GM18526 (cell line): ENCODE measurements around the gene MAP3K12.

Experiments used
- POLR2A ChIP-seq: IDR thresholded peaks from 3 replicates; pipeline ENCODE4 v1.6.1; 2011; ENCODE audit not compliant: insufficient read length; ENCODE audit errors: extremely low read depth

The MAP3K12 gene

DNA sequence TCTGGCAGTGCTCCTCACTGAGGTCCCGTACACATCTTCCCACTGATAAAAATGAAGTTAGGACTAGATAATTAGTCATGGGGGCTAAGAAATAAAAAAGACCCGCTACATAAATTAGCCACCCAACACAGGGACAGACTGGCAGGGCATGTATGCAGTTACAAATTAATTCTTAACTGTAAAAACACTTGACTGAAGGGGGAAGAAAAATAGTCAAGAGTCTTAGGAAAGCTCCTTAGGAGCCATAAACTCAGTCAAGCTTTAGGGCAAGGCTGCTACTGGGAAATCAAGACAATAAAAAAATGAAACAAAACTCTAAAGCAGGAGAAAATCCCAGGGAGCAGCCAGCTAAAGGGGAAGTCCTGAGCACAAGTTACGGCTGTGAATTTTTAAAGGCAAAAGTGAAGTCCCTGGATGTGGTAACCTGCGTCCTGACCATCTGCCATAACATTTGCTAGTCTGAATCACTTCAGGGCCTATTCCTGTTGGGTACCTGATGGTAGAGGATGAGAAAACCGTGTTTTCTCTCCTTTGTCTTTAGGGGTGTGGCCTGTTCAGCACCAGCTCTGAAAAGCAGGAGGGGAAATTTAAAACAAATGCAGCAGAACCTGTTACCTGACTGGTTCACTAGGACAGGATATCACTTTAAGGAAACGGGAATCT is 15.5 kb upstream of the MAP3K12 start:
- TF ChIP-seq POLR2A: no peak

- TF ChIP-seq POLR2A: no peak
These were observed 14.6 kb upstream of the MAP3K12 start for GRCh38 chr12:53513712-53514410.

DNA sequence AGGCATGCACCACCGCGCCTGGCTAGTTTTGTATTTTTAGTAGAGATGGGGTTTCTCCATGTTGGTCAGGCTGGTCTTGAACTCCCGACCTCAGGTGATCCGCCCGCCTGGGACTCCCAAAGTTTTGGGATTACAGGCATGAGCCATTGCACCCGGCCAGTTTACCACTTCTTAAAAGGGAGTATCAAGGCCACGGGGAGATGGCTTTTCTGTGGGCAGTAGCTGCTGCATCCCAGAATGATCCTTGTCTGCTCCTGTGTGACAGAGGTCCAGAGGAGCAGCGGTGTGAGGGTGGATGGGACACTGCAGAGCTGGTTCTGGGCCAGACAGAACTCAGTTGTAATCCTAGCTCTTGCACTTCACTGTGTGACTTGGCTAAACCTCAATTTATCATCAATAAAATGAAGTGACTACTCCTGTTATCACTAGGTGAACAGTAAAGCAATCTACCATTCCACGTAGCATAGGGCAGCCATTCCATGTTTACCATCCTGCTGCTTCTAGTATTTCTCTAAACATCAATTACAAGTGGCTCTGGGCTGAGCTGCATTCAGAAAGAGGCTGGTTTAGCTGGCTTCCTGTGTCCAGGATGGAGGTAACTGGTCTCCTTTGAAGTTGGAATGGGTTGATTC is 11.0 kb upstream of the MAP3K12 start:
- no peak for TF ChIP-seq POLR2A

DNA sequence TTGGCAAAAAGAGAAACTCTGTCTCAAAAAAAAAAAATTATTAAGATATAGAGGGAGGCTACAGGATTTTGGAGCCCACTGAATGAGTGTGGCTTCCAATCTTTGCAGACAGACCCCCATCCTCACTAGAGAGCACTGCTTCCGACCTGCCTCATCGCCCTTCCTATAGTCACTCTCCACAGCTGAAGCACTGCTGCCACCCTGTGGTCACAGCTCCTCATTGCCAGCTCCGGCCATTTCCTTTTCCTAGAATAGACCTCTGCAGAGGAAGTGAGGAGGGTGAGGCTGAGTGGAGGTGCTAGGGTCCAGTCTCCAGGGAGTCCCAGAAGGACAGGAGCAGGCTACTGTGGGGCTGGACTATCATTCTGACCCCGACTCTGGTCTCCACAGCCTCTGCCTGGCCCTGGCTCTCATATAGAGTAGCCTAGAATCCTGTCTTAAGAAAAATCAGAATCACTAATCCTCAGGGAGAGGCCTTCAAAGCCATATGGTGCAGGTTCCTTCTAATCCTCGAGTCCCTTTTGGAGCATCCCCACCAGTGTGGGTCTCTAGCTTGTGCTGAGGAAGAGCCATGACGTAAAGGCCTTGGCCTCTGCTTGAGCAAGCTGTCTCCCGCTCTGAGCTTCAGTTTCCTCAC is 9.4 kb upstream of the MAP3K12 start:
- TF ChIP-seq POLR2A: no peak

DNA sequence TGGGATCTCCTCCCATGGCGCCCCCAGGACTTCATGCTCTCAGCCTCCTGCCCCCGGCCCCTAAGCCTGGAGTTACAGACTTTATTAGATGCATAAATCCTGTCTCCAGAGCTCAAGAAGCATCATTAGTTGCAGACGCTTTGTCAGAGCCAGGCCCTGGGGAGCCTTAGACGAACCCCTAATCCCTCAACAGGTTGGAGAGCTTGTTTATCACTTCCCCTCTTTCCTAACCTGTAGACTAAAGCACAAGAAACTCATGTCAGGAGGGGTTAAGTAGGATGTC is 8.3 kb upstream of the MAP3K12 start:
- TF ChIP-seq POLR2A: no peak

DNA sequence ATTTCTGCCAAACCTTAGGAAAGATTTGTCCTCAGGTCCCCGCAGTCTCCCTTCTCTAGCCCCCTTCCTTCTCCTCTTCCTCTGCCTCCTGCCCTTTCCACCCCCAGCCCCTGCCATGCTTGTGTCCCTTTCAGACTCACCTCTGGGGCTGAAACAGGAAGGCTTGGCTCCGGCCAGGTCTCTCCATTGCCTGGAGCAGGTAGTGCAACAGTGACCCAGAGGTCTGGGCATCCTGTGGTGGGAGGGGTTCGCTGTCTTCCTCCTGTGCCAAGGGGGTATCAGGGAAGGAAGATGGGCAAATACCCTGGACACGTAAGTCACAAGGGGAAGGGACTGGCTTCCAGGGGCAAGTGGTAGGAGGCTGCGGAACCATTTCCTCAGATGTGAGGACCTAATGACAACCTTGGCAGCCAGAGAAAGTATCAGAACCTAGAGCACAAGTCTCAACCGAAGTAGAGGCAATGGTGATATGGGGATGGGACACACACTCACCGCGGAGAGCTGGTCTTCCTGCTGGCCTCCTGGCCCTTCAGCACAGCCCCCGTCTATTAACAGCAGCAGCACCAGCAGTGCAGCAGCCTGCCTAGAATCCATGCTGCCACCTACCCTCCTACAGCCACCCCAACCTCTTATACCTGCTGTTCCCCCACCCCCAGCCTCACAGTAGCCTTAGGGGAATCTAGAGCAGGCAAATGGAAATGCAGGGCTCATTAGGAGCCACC is 7.8 kb upstream of the MAP3K12 start, which contains the start of gene NPFF:
Gene NPFF, minus strand, starts transcription at position 604 of the 722 bp plus-strand sequence. Its CDS starts 10 bp downstream, at position 594.
- TF ChIP-seq POLR2A: no peak

DNA sequence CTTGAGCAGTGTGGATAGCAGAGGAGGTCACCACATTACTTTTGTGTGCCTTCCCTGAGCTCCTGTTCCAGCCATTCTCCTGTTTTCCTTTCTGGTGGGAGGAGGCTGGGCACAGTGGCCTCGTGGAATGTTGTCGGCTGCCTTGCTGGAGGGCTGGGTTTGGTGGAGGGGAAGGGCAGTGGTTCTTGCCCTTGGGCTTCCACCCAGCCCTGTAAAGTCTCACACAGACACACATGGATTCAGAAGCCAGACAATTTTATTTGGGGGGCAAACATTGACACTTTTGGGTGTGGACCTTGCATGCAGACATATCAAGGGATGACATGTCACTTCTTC is 7.2 kb upstream of the MAP3K12 start:
- TF ChIP-seq POLR2A: no peak

- no peak for TF ChIP-seq POLR2A
These were observed 6.5 kb upstream of the MAP3K12 start for GRCh38 chr12:53505555-53506449.

DNA sequence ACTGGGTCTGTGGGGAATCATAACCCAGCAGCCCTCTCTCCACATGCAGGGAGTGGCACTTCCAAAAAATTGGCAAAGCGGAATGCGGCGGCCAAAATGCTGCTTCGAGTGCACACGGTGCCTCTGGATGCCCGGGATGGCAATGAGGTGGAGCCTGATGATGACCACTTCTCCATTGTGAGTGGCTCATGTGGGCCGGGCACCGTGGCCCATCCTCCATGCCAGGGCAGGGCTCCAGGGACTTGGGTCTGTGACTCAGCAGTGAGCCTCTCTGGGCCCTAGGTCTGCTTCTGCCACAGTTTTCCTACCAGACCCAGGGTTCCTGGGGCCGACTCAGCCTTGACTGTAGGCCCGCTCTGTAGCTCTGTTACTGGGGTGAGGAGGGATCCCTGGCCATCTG is 5.8 kb upstream of the MAP3K12 start:
- no peak for TF ChIP-seq POLR2A

GRCh38 chr12:53504004-53504920 is 5.0 kb upstream of the MAP3K12 start:
- TF ChIP-seq POLR2A: no peak

DNA sequence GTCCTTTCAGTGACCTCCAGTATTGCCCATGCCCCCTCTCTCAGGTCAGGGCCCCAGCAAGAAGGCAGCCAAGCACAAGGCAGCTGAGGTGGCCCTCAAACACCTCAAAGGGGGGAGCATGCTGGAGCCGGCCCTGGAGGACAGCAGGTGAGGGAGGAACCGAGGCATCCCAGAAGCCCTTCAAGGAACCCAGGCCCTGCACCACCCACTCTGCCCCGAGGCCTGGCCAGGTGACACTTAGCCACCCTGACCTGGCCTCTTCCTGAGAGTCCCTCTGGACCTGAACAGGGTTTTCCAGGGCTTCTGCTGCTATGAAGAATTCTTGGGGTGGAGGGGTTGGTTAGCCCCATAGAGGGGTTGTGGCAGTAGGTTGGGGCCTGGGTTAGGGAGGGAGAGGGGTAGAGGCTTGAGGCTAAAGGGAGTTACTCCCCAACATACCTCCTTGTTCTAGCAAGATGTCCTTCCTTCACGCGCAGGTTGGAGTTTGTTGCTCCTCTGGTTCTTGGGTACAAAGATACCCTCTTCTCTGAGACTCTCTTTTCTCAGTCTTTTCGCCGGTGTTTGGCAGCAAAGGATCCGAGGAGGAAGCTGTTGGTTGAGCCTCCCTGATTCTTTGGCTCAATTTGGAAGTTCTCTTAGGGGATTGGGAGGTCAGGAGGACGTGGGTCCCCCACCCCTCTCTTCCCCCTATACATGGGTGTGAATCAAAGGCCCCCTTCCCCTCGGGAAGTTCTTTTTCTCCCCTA is 3.9 kb upstream of the MAP3K12 start:
- TF ChIP-seq POLR2A: no peak

DNA sequence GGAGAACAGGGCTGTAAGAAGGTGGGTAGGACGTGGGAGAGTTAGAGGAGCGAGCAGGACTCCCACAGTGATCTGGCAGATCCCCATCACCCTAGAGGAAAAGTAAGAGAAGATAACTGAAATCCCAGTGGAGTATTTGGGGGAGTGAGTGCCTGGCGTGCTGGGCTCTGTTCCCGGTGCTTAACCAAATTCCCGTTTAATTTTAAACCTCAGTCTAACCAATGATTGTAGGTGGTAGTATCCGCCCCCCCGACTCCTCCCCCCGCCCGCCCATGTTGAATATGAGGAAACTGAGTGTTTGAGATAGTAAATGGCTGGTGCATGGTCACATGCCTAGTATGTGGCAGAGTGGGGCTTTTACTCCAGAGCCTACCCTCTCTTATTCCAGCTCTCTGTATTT is 3.1 kb upstream of the MAP3K12 start:
- TF ChIP-seq POLR2A: no peak

DNA sequence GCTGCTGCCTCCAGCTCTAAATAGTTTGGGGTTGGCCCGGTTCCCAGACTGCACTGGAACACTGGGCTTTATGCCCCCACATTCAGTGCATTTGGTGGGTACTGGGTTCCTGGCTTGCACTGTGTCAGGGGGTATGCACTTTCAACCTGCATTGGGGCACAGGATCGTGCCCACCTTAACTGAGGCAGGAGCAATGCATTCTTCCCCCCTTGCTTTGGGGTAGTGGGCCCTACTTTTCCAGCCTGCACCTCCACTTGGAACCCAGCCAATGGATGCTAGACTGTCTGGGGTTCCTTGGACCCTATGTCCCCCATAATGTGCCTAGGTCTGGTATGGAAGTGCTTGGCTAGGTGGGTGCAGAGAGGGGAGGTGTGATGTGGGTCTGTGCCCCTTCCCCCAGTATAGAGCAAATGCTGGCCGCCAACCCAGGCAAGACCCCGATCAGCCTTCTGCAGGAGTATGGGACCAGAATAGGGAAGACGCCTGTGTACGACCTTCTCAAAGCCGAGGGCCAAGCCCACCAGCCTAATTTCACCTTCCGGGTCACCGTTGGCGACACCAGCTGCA is 2.4 kb upstream of the MAP3K12 start:
- no peak for TF ChIP-seq POLR2A
